ENCODE results near the gene DOCK9. TPM values are rescaled to one million over a fixed set of nuclear protein-coding genes. Genes with fewer than 3 reads are reported as not detected.

The DOCK9 gene
- polyA plus RNA-seq, 1 experiment: 14.5 TPM

- ChIA-PET POLR2A (no interaction called here), CTCF (no interaction called here)
- no peaks in the 10 kb centered on the region for H3K27me3 ChIP-seq (ENCODE audit: control insufficient read depth, insufficient read depth, low read length)
- no peaks in the 10 kb centered on the region for H3K36me3 ChIP-seq (ENCODE audit: control insufficient read depth, insufficient read depth, low read length)
- no peak for TF ChIP-seq CTCF (IDR thresholded peaks at IDR 0.05; ENCODE audit: insufficient read depth, low read depth, low read length)
- H3K4me3 ChIP-seq (ENCODE audit: low read depth, low read length): no peak overlapping the region
- DNase-seq (ENCODE audit: low read depth): no peak
Measured at GRCh38 chr13:98916403-98916802, 61.5 kb downstream of the DOCK9 start.

GRCh38 chr13:98915981-98916380, 61.9 kb downstream of the DOCK9 start:
- no peaks in the 10 kb centered on the region for H3K27me3 ChIP-seq (ENCODE audit: control insufficient read depth, insufficient read depth, low read length)
- TF ChIP-seq CTCF (IDR thresholded peaks at IDR 0.05; ENCODE audit: insufficient read depth, low read depth, low read length): no peak
- H3K4me3 ChIP-seq (ENCODE audit: low read depth, low read length): no peak overlapping the region
- no peak for DNase-seq (ENCODE audit: low read depth)
- POLR2A ChIA-PET: no interaction called here
- CTCF ChIA-PET: no interaction called here
- no peaks in the 10 kb centered on the region for H3K36me3 ChIP-seq (ENCODE audit: control insufficient read depth, insufficient read depth, low read length)

- ChIA-PET POLR2A (no interaction called here), CTCF (interaction anchor here (0.8 kb wide), 1 partner anchor 16 kb away, joined by 4 read pairs; no protein-coding TSS in a partner anchor)
- TF ChIP-seq CTCF (IDR thresholded peaks at IDR 0.05; ENCODE audit: insufficient read depth, low read depth, low read length): no peak
- Histone ChIP-seq H3K36me3 (ENCODE audit: control insufficient read depth, insufficient read depth, low read length) (no peaks in the 10 kb centered on the region), H3K4me3 (ENCODE audit: low read depth, low read length) (no peak overlapping the region), H3K27me3 (ENCODE audit: control insufficient read depth, insufficient read depth, low read length) (no peaks in the 10 kb centered on the region)
- DNase-seq (ENCODE audit: low read depth): no peak
Measured at GRCh38 chr13:98915563-98915962, 62.3 kb downstream of the DOCK9 start.

- no peak for TF ChIP-seq CTCF (IDR thresholded peaks at IDR 0.05; ENCODE audit: insufficient read depth, low read depth, low read length)
- Histone ChIP-seq H3K4me3 (ENCODE audit: low read depth, low read length) (no peak overlapping the region), H3K27me3 (ENCODE audit: control insufficient read depth, insufficient read depth, low read length) (no peaks in the 10 kb centered on the region), H3K36me3 (ENCODE audit: control insufficient read depth, insufficient read depth, low read length) (no peaks in the 10 kb centered on the region)
- ChIA-PET POLR2A (no interaction called here), CTCF (interaction anchor here (1.3 kb wide), 1 partner anchor 9 kb away, joined by 3 read pairs; no protein-coding TSS in a partner anchor)
- no peak for DNase-seq (ENCODE audit: low read depth)
Measured at GRCh38 chr13:98913741-98914140, 64.1 kb downstream of the DOCK9 start.

- Histone ChIP-seq H3K27me3 (ENCODE audit: control insufficient read depth, insufficient read depth, low read length) (no peaks in the 10 kb centered on the region), H3K36me3 (ENCODE audit: control insufficient read depth, insufficient read depth, low read length) (no peaks in the 10 kb centered on the region), H3K4me3 (ENCODE audit: low read depth, low read length) (no peak overlapping the region)
- ChIA-PET POLR2A (no interaction called here), CTCF (interaction anchor here (0.6 to 1.3 kb wide), 2 partner anchors 10 to 49 kb away, joined by 3 read pairs; no protein-coding TSS in a partner anchor)
- no peak for TF ChIP-seq CTCF (IDR thresholded peaks at IDR 0.05; ENCODE audit: insufficient read depth, low read depth, low read length)
- DNase-seq (ENCODE audit: low read depth): no peak
Measured at GRCh38 chr13:98912846-98913245, 65.0 kb downstream of the DOCK9 start.

All from BJ (cell line).